SK-N-SH (cell line): ENCODE results near the gene C5orf52. TPM values are rescaled to one million over a fixed set of nuclear protein-coding genes. Genes with fewer than 3 reads are reported as not detected.

Experiments used
- CTCF ChIA-PET: fragments of 300-600, 350-600 bp; formaldehyde crosslinking; extraction: SDS; loops from one replicate; lab custom pipeline; 2021; lab: Yijun Ruan, JAX
- POLR2A ChIA-PET: fragments of 350-600 bp; sonication (Branson Sonifier 250); formaldehyde crosslinking; extraction: SDS; loops from one replicate; lab custom pipeline; 2020; ENCODE audit warnings: antibody characterized with exemption, inconsistent platforms; lab: Yijun Ruan, JAX
- DNase-seq: peaks from one replicate; pipeline ENCODE4 v3.0.0; 2012
- H2AFZ ChIP-seq: fragments of 200-600 bp; sonication (generic); 2 replicates; pipeline ENCODE4 v1.8.1; 2016; ENCODE audit warnings: antibody characterized with exemption, mild to moderate bottlenecking, low read depth
- H3F3A ChIP-seq: fragments of 200-600 bp; sonication (generic); replicated peaks from 2 replicates; pipeline ENCODE3; 2016; ENCODE audit warnings: antibody characterized with exemption, mild to moderate bottlenecking; ENCODE audit not compliant: insufficient read depth
- H3K27ac ChIP-seq, 2 experiments: fragments of 200-500 bp in 1 of 2; fragments of 200-600 bp in 1 of 2; sonication (Bioruptor generic) in 1 of 2; sonication (generic), shearing (Covaris generic) in 1 of 2; 2 replicates each; pipeline versions ENCODE4 v1.5.1 to v1.6.1; 2014 to 2016; ENCODE audit warnings: low read depth in 2 of 2, inconsistent platforms in 1 of 2, low read length in 1 of 2, mild to moderate bottlenecking in 1 of 2, mixed read lengths in 1 of 2
- H3K27me3 ChIP-seq: fragments of 200-600 bp; sonication (generic), shearing (Covaris generic); 2 replicates; pipeline ENCODE4 v1.6.1; 2016; ENCODE audit warnings: mixed run types; ENCODE audit not compliant: insufficient read depth
- H3K36me3 ChIP-seq, 2 experiments: fragments of 200-500 bp in 1 of 2; fragments of 200-600 bp in 1 of 2; sonication (Bioruptor generic) in 1 of 2; sonication (generic) in 1 of 2; replicated peaks in 1 of 2; 2 replicates each; pipeline versions ENCODE3 to v1.5.1; 2014 to 2016; ENCODE audit warnings: low read length in 1 of 2, mild to moderate bottlenecking in 1 of 2; ENCODE audit not compliant: insufficient read depth in 2 of 2, control insufficient read depth in 1 of 2
- H3K4me1 ChIP-seq, 2 experiments: fragments of 200-500 bp in 1 of 2; fragments of 200-600 bp in 1 of 2; sonication (Bioruptor generic) in 1 of 2; sonication (generic), shearing (Covaris generic) in 1 of 2; 2 replicates each; pipeline versions ENCODE4 v1.5.1 to v1.6.1; 2014 to 2016; ENCODE audit warnings: low read depth in 1 of 2, low read length in 1 of 2, mixed run types in 1 of 2; ENCODE audit not compliant: insufficient read depth in 2 of 2, control insufficient read depth in 1 of 2
- H3K4me2 ChIP-seq: fragments of 200-600 bp; sonication (generic), shearing (Covaris generic); 2 replicates; pipeline ENCODE4 v1.6.1; 2017; ENCODE audit warnings: mixed run types
- H3K4me3 ChIP-seq, 2 experiments: fragments of 200-500 bp in 1 of 2; fragments of 200-600 bp in 1 of 2; sonication (Bioruptor generic) in 1 of 2; sonication (generic), shearing (Covaris generic) in 1 of 2; 2 replicates each; pipeline versions ENCODE4 v1.5.1 to v1.8.1; 2014 to 2016; ENCODE audit warnings: low read depth in 2 of 2, inconsistent platforms in 1 of 2, low read length in 1 of 2, mild to moderate bottlenecking in 1 of 2, mixed read lengths in 1 of 2, moderate library complexity in 1 of 2
- H3K79me2 ChIP-seq: fragments of 200-600 bp; sonication (generic); 2 replicates; pipeline ENCODE4 v1.8.1; 2017; ENCODE audit warnings: mild to moderate bottlenecking; ENCODE audit not compliant: insufficient read depth
- H3K9ac ChIP-seq: fragments of 200-600 bp; sonication (generic); 2 replicates; pipeline ENCODE4 v1.6.1; 2017; ENCODE audit warnings: mixed run types
- H3K9me2 ChIP-seq: fragments of 200-600 bp; sonication (generic); 2 replicates; pipeline ENCODE4 v1.6.1; 2017; ENCODE audit warnings: mixed run types
- H3K9me3 ChIP-seq: fragments of 200-600 bp; sonication (generic); 2 replicates; pipeline ENCODE4 v1.6.1; 2017; ENCODE audit warnings: mixed run types, mild to moderate bottlenecking, moderate library complexity
- H4K20me1 ChIP-seq: fragments of 200-600 bp; sonication (generic); 2 replicates; pipeline ENCODE4 v1.6.1; 2017; ENCODE audit warnings: mild to moderate bottlenecking, mixed run types; ENCODE audit not compliant: insufficient read depth
- CHD2 ChIP-seq: fragments of 150-350 bp; IDR thresholded peaks from 2 replicates; pipeline ENCODE4 v1.6.1; 2018; ENCODE audit warnings: low read length; ENCODE audit not compliant: partially characterized antibody
- CTCF ChIP-seq: fragments of 200-600 bp; sonication (generic); IDR thresholded peaks from 2 replicates; pipeline ENCODE4 v1.6.1; 2017; ENCODE audit warnings: antibody characterized with exemption, mild to moderate bottlenecking, moderate library complexity
- EP300 ChIP-seq, 2 experiments: IDR thresholded peaks; 2 replicates each; pipeline versions ENCODE4 v1.4.0 to v1.6.1; 2012; ENCODE audit warnings: borderline replicate concordance in 1 of 2, low read depth in 1 of 2, low read length in 1 of 2
- FOSL2 ChIP-seq: IDR thresholded peaks from 2 replicates; pipeline ENCODE4 v1.4.0; 2012; ENCODE audit warnings: low read depth, mild to moderate bottlenecking, moderate library complexity, borderline replicate concordance
- FOXM1 ChIP-seq: IDR thresholded peaks from 2 replicates; pipeline ENCODE4 v1.4.0; 2012; ENCODE audit warnings: low read depth, mild to moderate bottlenecking
- GABPA ChIP-seq: IDR thresholded peaks from 2 replicates; pipeline ENCODE4 v1.4.0; 2012; ENCODE audit warnings: low read depth, mild to moderate bottlenecking
- GATA2 ChIP-seq: sonication (generic); formaldehyde crosslinking; IDR thresholded peaks from 2 replicates; pipeline ENCODE4 v1.5.0; 2020; ENCODE audit warnings: mild to moderate bottlenecking, missing genetic modification reagents
- MEF2A ChIP-seq: IDR thresholded peaks from 2 replicates; pipeline ENCODE4 v1.4.0; 2012; ENCODE audit warnings: low read depth, borderline replicate concordance
- MXI1 ChIP-seq: IDR thresholded peaks from 2 replicates; pipeline ENCODE4 v1.6.1; 2012; ENCODE audit warnings: mild to moderate bottlenecking, low read depth, low read length, improper control_type of control experiment
- NFIC ChIP-seq: IDR thresholded peaks from 2 replicates; pipeline ENCODE4 v1.4.0; 2012; ENCODE audit warnings: borderline replicate concordance
- PBX3 ChIP-seq: IDR thresholded peaks from 2 replicates; pipeline ENCODE4; 2012
- RAD21 ChIP-seq: IDR thresholded peaks from 2 replicates; pipeline ENCODE4 v1.6.1; 2012; ENCODE audit warnings: mild to moderate bottlenecking, low read length
- TCF12 ChIP-seq: IDR thresholded peaks from 2 replicates; pipeline ENCODE4 v1.4.0; 2012
- TEAD4 ChIP-seq: IDR thresholded peaks from 2 replicates; pipeline ENCODE4 v1.4.0; 2012; ENCODE audit warnings: mild to moderate bottlenecking, borderline replicate concordance; ENCODE audit not compliant: insufficient read depth
- USF2 ChIP-seq: fragments of 150-350 bp; IDR thresholded peaks from 2 replicates; pipeline ENCODE4 v1.6.1; 2017; ENCODE audit warnings: antibody characterized with exemption, low read length, low read depth, borderline replicate concordance
- WGBS: methylation state at CpG from one replicate; pipeline ENCODE4 v1.1.6; 2017; ENCODE audit warnings: low lambda C conversion rate; 5-methylcytosine and 5-hydroxymethylcytosine counted together
- polyA plus RNA-seq, 3 experiments: library from polyadenylated mRNA; depleted of rRNA; stranded (reverse); fragments of >200 nt; gene quantifications; 2 replicates each; pipeline ENCODE4 v1.2.3, GENCODE V29; 2012

C5orf52 gene
- polyA plus RNA-seq, 1 of the 3 experiments (the other 2 are of a cell fraction): not detected

- H2AFZ ChIP-seq: no peak overlapping the region
- peaks cover 0 to 14% of the 10 kb centered on the region in 2 experiments; a peak in 1 of 4 replicates for H3K4me1 ChIP-seq
- WGBS: 92% methylated on average over 4 of the region's 4 CpGs
- DNase-seq: no peak
- no peaks in the 10 kb centered on the region for H3K27me3 ChIP-seq
- no peak for TF ChIP-seq TEAD4
- no peak for TF ChIP-seq MXI1
- TF ChIP-seq PBX3: no peak
- TF ChIP-seq RAD21: no peak
- TF ChIP-seq GATA2 (CRISPR knock-in tag): no peak
- TF ChIP-seq USF2: no peak
- TF ChIP-seq NFIC: no peak
- no peak for TF ChIP-seq CTCF
- TF ChIP-seq GABPA: no peak
- no peak for TF ChIP-seq CHD2
- TF ChIP-seq MEF2A: no peak
- H3K9me2 ChIP-seq: no peaks in the 10 kb centered on the region
- H3F3A ChIP-seq: peaks cover 27% of the 10 kb centered on the region
- peak overlapping the region in 1 of 2 experiments; percentile 42; a peak in 2 of 4 replicates for H3K27ac ChIP-seq
- POLR2A ChIA-PET: no interaction called here
- no peaks in the 10 kb centered on the region for H3K9me3 ChIP-seq
- no peaks in the 10 kb centered on the region for H3K79me2 ChIP-seq
- no peak overlapping the region for H3K4me3 ChIP-seq
- no peaks in the 10 kb centered on the region for H4K20me1 ChIP-seq
- CTCF ChIA-PET: no interaction called here
- no peak overlapping the region for H3K9ac ChIP-seq
- no peak overlapping the region for H3K4me2 ChIP-seq
- H3K36me3 ChIP-seq: no peaks in the 10 kb centered on the region
Observed at GRCh38 chr5:157713830-157714595, 42.7 kb downstream of the C5orf52 start.

GRCh38 chr5:157714596-157714864, 43.2 kb downstream of the C5orf52 start:
- CTCF ChIA-PET: no interaction called here
- Histone ChIP-seq H3K36me3 (no peaks in the 10 kb centered on the region), H4K20me1 (no peaks in the 10 kb centered on the region), H3K9ac (no peak overlapping the region), H3K4me2 (no peak overlapping the region)
- no peak for TF ChIP-seq EP300 (IDR thresholded peaks at IDR 0.05; ENCODE audit: borderline replicate concordance in 1 of 2, low read depth in 1 of 2, low read length in 1 of 2)
- TF ChIP-seq FOXM1: no peak
- peak; percentile 37; the same call in 1 of the 2 replicates for TF ChIP-seq TCF12
- TF ChIP-seq PBX3: peak; percentile 74
- TF ChIP-seq FOSL2: peak; percentile 23; the same call in 1 of the 2 replicates
- TF ChIP-seq, all 33 proteins: peak for 3
- Histone ChIP-seq H3K27ac (peak overlapping the region in 1 of 2 experiments; percentile 42; a peak in 2 of 4 replicates), H3K79me2 (no peaks in the 10 kb centered on the region), H3K9me3 (no peaks in the 10 kb centered on the region), H3K4me3 (no peak overlapping the region), H3K27me3 (no peaks in the 10 kb centered on the region), H3K9me2 (no peaks in the 10 kb centered on the region), H3K4me1 (peaks cover 0 to 14% of the 10 kb centered on the region in 2 experiments; a peak in 1 of 4 replicates), H2AFZ (no peak overlapping the region), H3F3A (peaks cover 27% of the 10 kb centered on the region)
- no peak for DNase-seq
- POLR2A ChIA-PET: no interaction called here
